Muscle layer of duodenum (tissue), 2 donors: ENCODE measurements around the gene CEP112.
A peak's percentile ranks its signal among the peaks of the same experiment; 100 is the strongest.

Experiments
- H3K27ac ChIP-seq: one replicate; pipeline ENCODE4 v1.7.0; 2013; ENCODE audit warnings: mild to moderate bottlenecking, low read length
- H3K27me3 ChIP-seq: one replicate; pipeline ENCODE4 v1.7.0; 2013; ENCODE audit warnings: low read depth, mild to moderate bottlenecking, control low read depth, low read length
- H3K36me3 ChIP-seq, 2 donors: one replicate each; pipeline ENCODE4 v1.7.0; 2013; ENCODE audit warnings: low read length in 2 of 2, control low read depth in 1 of 2, mild to moderate bottlenecking in 1 of 2; ENCODE audit not compliant: insufficient read depth in 2 of 2, control insufficient read depth in 1 of 2
- H3K4me1 ChIP-seq, 2 donors: one replicate each; pipeline ENCODE4 v1.7.0; 2013; ENCODE audit warnings: low read length in 2 of 2, mild to moderate bottlenecking in 2 of 2, control low read depth in 1 of 2, moderate library complexity in 1 of 2; ENCODE audit not compliant: insufficient read depth in 2 of 2, control insufficient read depth in 1 of 2
- H3K4me3 ChIP-seq, 2 donors: one replicate each; pipeline ENCODE4 v1.7.0; 2013; ENCODE audit warnings: low read length in 2 of 2, low read depth in 1 of 2, mild to moderate bottlenecking in 1 of 2
- H3K9me3 ChIP-seq, 2 donors: one replicate each; pipeline ENCODE4 v1.7.0; 2013; ENCODE audit warnings: low read length in 2 of 2, control low read depth in 1 of 2, mild to moderate bottlenecking in 1 of 2; ENCODE audit not compliant: control insufficient read depth in 1 of 2
- donor health status: healthy.

The CEP112 gene

GRCh38 chr17:66203274-66204015 is 11.5 kb upstream of the CEP112 start:
- no peaks in the 10 kb centered on the region for H3K36me3 ChIP-seq
- H3K27ac ChIP-seq, result no peak overlapping the region
- H3K4me3 ChIP-seq, result no peak overlapping the region
- H3K27me3 ChIP-seq, result no peaks in the 10 kb centered on the region
- no peaks in the 10 kb centered on the region for H3K9me3 ChIP-seq
- no peaks in the 10 kb centered on the region for H3K4me1 ChIP-seq

- Histone ChIP-seq H3K36me3 (no peaks in the 10 kb centered on the region), H3K9me3 (no peaks in the 10 kb centered on the region), H3K4me3 (no peak overlapping the region), H3K4me1 (no peaks in the 10 kb centered on the region), H3K27ac (no peak overlapping the region), H3K27me3 (no peaks in the 10 kb centered on the region)
Observed at GRCh38 chr17:66200685-66201092, 8.8 kb upstream of the CEP112 start.

GRCh38 chr17:66198242-66198641 is 6.3 kb upstream of the CEP112 start:
- H3K27ac ChIP-seq, result no peak overlapping the region
- H3K4me1 ChIP-seq, result no peaks in the 10 kb centered on the region
- H3K27me3 ChIP-seq, result no peaks in the 10 kb centered on the region
- no peaks in the 10 kb centered on the region for H3K36me3 ChIP-seq
- no peaks in the 10 kb centered on the region for H3K9me3 ChIP-seq
- H3K4me3 ChIP-seq, result no peak overlapping the region

- Histone ChIP-seq H3K36me3 (no peaks in the 10 kb centered on the region), H3K27me3 (no peaks in the 10 kb centered on the region), H3K4me3 (peak overlapping the region; percentile 75 to 86), H3K4me1 (peaks cover 0 to 13% of the 10 kb centered on the region in 2 donors), H3K9me3 (no peaks in the 10 kb centered on the region), H3K27ac (no peak overlapping the region)
Observed at GRCh38 chr17:66192378-66192687, 400 bp upstream of the CEP112 start.

- no peaks in the 10 kb centered on the region for H3K27me3 ChIP-seq
- no peak overlapping the region for H3K27ac ChIP-seq
- H3K4me1 ChIP-seq, result peaks cover 0 to 13% of the 10 kb centered on the region in 2 donors
- H3K9me3 ChIP-seq, result no peaks in the 10 kb centered on the region
- peak overlapping the region; percentile 75 to 86 for H3K4me3 ChIP-seq
- H3K36me3 ChIP-seq, result no peaks in the 10 kb centered on the region
Observed at GRCh38 chr17:66190738-66191592, 968 bp downstream of the CEP112 start.

- peaks cover 0 to 13% of the 10 kb centered on the region in 2 donors for H3K4me1 ChIP-seq
- no peaks in the 10 kb centered on the region for H3K9me3 ChIP-seq
- H3K27me3 ChIP-seq, result no peaks in the 10 kb centered on the region
- H3K4me3 ChIP-seq, result no peak overlapping the region
- no peaks in the 10 kb centered on the region for H3K36me3 ChIP-seq
- H3K27ac ChIP-seq, result no peak overlapping the region
Observed at GRCh38 chr17:66187718-66188117, 4.2 kb downstream of the CEP112 start.

GRCh38 chr17:66185862-66186261 is 6.1 kb downstream of the CEP112 start:
- no peak overlapping the region for H3K27ac ChIP-seq
- H3K4me3 ChIP-seq, result no peak overlapping the region
- no peaks in the 10 kb centered on the region for H3K9me3 ChIP-seq
- no peaks in the 10 kb centered on the region for H3K27me3 ChIP-seq
- H3K36me3 ChIP-seq, result peaks cover 0 to 3% of the 10 kb centered on the region in 2 donors
- H3K4me1 ChIP-seq, result peaks cover 0 to 6% of the 10 kb centered on the region in 2 donors

- no peak overlapping the region for H3K4me3 ChIP-seq
- no peaks in the 10 kb centered on the region for H3K9me3 ChIP-seq
- H3K36me3 ChIP-seq, result peaks cover 0 to 3% of the 10 kb centered on the region in 2 donors
- H3K27ac ChIP-seq, result no peak overlapping the region
- H3K27me3 ChIP-seq, result no peaks in the 10 kb centered on the region
- H3K4me1 ChIP-seq, result no peaks in the 10 kb centered on the region
Observed at GRCh38 chr17:66184392-66184791, 7.5 kb downstream of the CEP112 start.

- H3K27me3 ChIP-seq, result no peaks in the 10 kb centered on the region
- no peak overlapping the region for H3K4me3 ChIP-seq
- no peaks in the 10 kb centered on the region for H3K9me3 ChIP-seq
- H3K27ac ChIP-seq, result no peak overlapping the region
- no peaks in the 10 kb centered on the region for H3K4me1 ChIP-seq
- peaks cover 0 to 3% of the 10 kb centered on the region in 2 donors for H3K36me3 ChIP-seq
Observed at GRCh38 chr17:66183529-66183928, 8.4 kb downstream of the CEP112 start.

GRCh38 chr17:66178642-66179041 is 13.3 kb downstream of the CEP112 start:
- no peak overlapping the region for H3K27ac ChIP-seq
- no peaks in the 10 kb centered on the region for H3K4me1 ChIP-seq
- no peaks in the 10 kb centered on the region for H3K9me3 ChIP-seq
- no peaks in the 10 kb centered on the region for H3K27me3 ChIP-seq
- no peak overlapping the region for H3K4me3 ChIP-seq
- peaks cover 0 to 8% of the 10 kb centered on the region in 2 donors for H3K36me3 ChIP-seq

- Histone ChIP-seq H3K27ac (no peak overlapping the region), H3K4me3 (no peak overlapping the region), H3K36me3 (peaks cover 0 to 5% of the 10 kb centered on the region in 2 donors)
Observed at GRCh38 chr17:66177048-66177447, 14.9 kb downstream of the CEP112 start.

More at GRCh38 chr17:66177048-66177447, 14.9 kb downstream of the CEP112 start:
- H3K27me3 ChIP-seq, result no peaks in the 10 kb centered on the region
- no peaks in the 10 kb centered on the region for H3K9me3 ChIP-seq
- H3K4me1 ChIP-seq, result no peaks in the 10 kb centered on the region
